Glutamatergic neuron (in vitro differentiated cells): ENCODE results near the gene ADGRG3. TPM values are rescaled to one million over a fixed set of nuclear protein-coding genes. Genes with fewer than 3 reads are reported as not detected.

Source experiments
- DNase-seq: peaks from one replicate; pipeline ENCODE4 v3.0.0; 2022
- H3K27ac Mint-ChIP-seq: one replicate; pipeline ENCODE4 v1.8.0; 2020; ENCODE audit warnings: mild to moderate bottlenecking, mixed read lengths, inconsistent platforms; ENCODE audit not compliant: unreplicated experiment
- H3K27me3 Mint-ChIP-seq: one replicate; pipeline ENCODE4 v1.8.0; 2020; ENCODE audit warnings: mild to moderate bottlenecking, moderate library complexity, mixed read lengths, inconsistent platforms; ENCODE audit not compliant: unreplicated experiment
- H3K36me3 Mint-ChIP-seq: one replicate; pipeline ENCODE4 v1.8.0; 2020; ENCODE audit warnings: mild to moderate bottlenecking, mixed read lengths, inconsistent platforms; ENCODE audit not compliant: unreplicated experiment
- H3K4me1 Mint-ChIP-seq: one replicate; pipeline ENCODE4 v1.8.0; 2020; ENCODE audit warnings: mild to moderate bottlenecking, low read depth, mixed read lengths, inconsistent platforms; ENCODE audit not compliant: unreplicated experiment
- H3K4me3 Mint-ChIP-seq: one replicate; pipeline ENCODE4 v1.8.0; 2020; ENCODE audit warnings: mild to moderate bottlenecking, mixed read lengths, inconsistent platforms; ENCODE audit not compliant: unreplicated experiment
- H3K9me3 Mint-ChIP-seq: one replicate; pipeline ENCODE4 v1.8.0; 2020; ENCODE audit warnings: mild to moderate bottlenecking, moderate library complexity, mixed read lengths, inconsistent platforms; ENCODE audit not compliant: unreplicated experiment
- total RNA-seq: library from RNA; stranded (reverse); fragmentation: NEBNext Ultra II Directional; extraction: Animal tissue kit (Norgen Biotek cat#: 25700); gene quantifications from one replicate; pipeline ENCODE4 v1.2.1, GENCODE V29; 2021; ENCODE audit not compliant: unreplicated experiment
- TF ChIP-seq, protein P1 (sequence below): fragments of 200-600 bp; sonication (generic); IDR thresholded peaks from one replicate; pipeline ENCODE4 v1.5.0; 2021; ENCODE audit not compliant: partially characterized antibody, unreplicated experiment

ADGRG3 gene
- total RNA-seq, 1 donor from 2014 or later, result not detected

DNA sequence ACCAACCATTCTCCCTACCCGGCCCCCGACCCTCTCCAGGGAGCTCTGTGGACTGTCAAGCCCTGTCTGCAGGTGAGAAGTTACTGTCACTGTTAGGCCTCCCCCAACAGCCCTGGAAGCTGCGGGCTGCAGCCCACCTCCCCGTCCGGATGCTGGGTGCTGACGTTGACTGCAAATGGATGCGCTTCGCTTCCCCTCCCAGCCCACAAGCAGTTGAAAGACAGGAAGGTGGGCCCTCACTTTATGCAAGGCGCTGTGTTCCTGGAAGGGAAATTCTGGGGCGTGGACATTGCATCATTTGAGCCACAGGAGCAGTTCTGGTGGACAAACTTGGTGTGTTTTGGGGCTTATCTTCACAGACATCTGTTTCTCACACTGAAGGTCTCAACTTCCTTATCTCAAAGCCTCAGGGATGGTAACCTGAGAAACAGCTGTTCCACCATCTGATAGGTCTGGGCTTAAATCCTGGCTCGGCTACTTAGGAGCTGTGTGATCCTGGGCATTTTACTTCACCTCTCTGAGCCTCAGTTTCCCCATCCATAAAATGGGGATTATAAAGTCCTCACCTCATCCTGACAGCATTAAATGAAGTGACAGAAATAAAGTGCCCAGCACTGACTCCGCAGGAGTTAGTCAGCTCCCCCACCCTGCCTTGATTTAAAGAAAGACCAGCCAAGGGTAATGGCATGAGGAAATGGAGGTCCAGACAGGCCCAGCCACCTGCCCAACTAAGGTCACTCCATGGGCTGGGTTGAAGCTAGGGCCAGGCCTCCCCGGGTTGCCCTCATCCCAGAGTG is 21.9 kb downstream of the ADGRG3 start:
- H3K4me3 Mint-ChIP-seq, result no peak overlapping the region
- H3K4me1 Mint-ChIP-seq, result peaks cover 7% of the 10 kb centered on the region
- TF ChIP-seq, protein P1, sequence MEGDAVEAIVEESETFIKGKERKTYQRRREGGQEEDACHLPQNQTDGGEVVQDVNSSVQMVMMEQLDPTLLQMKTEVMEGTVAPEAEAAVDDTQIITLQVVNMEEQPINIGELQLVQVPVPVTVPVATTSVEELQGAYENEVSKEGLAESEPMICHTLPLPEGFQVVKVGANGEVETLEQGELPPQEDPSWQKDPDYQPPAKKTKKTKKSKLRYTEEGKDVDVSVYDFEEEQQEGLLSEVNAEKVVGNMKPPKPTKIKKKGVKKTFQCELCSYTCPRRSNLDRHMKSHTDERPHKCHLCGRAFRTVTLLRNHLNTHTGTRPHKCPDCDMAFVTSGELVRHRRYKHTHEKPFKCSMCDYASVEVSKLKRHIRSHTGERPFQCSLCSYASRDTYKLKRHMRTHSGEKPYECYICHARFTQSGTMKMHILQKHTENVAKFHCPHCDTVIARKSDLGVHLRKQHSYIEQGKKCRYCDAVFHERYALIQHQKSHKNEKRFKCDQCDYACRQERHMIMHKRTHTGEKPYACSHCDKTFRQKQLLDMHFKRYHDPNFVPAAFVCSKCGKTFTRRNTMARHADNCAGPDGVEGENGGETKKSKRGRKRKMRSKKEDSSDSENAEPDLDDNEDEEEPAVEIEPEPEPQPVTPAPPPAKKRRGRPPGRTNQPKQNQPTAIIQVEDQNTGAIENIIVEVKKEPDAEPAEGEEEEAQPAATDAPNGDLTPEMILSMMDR, result no peak
- H3K27me3 Mint-ChIP-seq, result peaks cover 8% of the 10 kb centered on the region
- peak overlapping the region; percentile 12 for H3K27ac Mint-ChIP-seq
- DNase-seq, result no peak
- H3K36me3 Mint-ChIP-seq, result no peaks in the 10 kb centered on the region
- peaks cover 5% of the 10 kb centered on the region for H3K9me3 Mint-ChIP-seq

DNA sequence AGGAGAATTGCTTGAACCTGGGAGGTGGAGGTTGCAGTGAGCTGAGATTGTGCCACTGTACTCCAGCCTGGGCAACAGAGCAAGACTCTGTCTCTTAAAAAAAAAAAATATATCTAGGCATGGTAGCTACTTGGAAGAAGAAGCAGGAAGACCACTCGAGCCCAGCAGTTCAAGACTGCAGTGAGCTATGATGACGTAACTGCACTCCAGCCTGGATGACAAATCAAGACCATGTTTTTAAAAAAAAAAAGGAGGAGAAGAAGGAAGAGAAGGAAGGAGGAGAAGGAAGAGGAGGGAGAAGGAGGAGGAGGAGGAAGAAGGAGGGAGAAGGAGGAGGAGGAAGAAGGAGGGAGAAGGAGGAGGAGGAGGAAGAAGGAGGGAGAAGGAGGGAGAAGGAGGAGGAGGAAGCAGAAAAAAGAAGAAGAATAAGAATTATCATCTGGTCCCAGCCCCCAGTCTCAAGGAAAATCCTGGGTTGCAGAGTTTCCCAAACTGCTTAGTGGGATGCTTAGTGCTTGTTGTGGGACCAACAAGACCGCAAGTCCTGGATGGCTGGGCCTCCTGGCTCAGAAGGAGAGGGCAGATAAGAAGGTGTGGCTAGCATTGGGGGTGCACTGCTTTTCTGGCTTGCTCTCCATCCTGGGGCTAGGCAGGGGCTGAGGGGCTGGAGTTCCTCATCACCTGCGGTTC is 22.8 kb downstream of the ADGRG3 start:
- H3K36me3 Mint-ChIP-seq, result no peaks in the 10 kb centered on the region
- H3K27me3 Mint-ChIP-seq, result peaks cover 10% of the 10 kb centered on the region
- H3K27ac Mint-ChIP-seq, result no peak overlapping the region
- peaks cover 5% of the 10 kb centered on the region for H3K9me3 Mint-ChIP-seq
- H3K4me3 Mint-ChIP-seq, result no peak overlapping the region
- TF ChIP-seq, protein P1, result no peak
- DNase-seq, result no peak
- peaks cover 7% of the 10 kb centered on the region for H3K4me1 Mint-ChIP-seq

DNA sequence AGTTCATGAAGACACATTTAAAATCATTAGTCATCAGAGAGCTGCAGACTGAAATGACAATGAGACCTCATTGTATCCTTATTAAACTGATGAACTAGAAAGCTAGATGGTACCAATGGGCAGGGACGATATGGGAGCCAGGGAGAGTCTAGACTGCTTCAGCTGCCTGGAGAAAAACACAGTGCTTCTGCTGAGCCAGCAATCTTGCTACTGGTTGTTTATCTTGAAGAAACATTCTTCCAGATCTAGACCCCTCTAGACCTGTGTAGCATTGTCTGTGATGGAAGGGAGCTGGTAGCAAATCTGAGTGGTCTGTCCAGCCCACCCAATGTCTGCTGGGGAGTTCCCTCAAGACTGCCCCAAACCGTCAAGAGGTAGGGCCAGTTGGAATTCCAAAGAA is 24.5 kb downstream of the ADGRG3 start:
- Mint-ChIP-seq H3K4me1 (peaks cover 7% of the 10 kb centered on the region), H3K36me3 (no peaks in the 10 kb centered on the region), H3K27me3 (peaks cover 7% of the 10 kb centered on the region), H3K4me3 (no peak overlapping the region), H3K9me3 (peaks cover 5% of the 10 kb centered on the region), H3K27ac (no peak overlapping the region)
- TF ChIP-seq, protein P1, result no peak
- DNase-seq, result no peak

DNA sequence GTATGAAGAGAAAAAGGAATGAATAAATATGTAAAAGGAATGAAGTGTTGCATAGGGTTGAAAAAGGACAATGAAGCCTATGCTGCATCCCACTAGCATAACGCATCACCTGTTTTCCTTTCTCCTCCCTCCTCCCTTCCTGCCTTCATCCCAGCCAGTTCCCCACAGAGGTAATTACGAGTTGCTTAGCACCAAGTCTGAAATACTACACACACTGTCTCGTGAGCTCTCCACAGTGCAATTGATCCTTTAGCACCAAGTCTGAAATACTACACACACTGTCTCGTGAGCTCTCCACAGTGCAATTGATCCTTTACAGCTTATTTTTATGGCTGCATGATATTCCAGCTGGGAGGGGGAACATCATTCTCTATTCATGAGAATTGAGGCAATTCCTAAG is 25.4 kb downstream of the ADGRG3 start:
- H3K36me3 Mint-ChIP-seq, result no peaks in the 10 kb centered on the region
- H3K27me3 Mint-ChIP-seq, result peaks cover 2% of the 10 kb centered on the region
- peaks cover 7% of the 10 kb centered on the region for H3K4me1 Mint-ChIP-seq
- TF ChIP-seq, protein P1, result no peak
- DNase-seq, result no peak
- no peak overlapping the region for H3K4me3 Mint-ChIP-seq
- H3K27ac Mint-ChIP-seq, result no peak overlapping the region
- H3K9me3 Mint-ChIP-seq, result no peaks in the 10 kb centered on the region

DNA sequence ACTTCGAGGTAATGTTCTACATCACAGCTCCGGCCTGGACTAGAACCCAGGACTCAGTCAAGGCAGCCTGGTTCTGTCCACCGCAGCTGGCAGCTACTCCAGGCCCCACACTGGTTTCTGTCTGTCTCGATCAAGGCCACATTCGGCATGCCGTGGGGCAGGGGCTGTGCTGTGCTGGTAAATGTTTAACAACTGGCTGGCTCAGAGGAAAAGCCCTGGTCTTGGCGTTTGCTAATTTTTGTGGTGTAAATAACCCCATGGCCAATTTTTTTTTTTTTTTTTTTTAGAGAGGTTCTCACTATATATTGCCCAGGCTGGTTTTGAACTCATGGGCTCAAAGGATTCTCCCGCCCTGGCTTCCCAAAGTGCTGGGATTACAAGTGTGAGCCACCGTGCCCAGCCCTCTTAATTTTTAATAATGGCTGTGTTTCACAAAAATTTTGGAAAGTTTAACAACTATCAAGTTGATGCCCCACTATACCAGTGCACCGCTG is 26.2 kb downstream of the ADGRG3 start:
- no peak for DNase-seq
- no peak overlapping the region for H3K27ac Mint-ChIP-seq
- H3K9me3 Mint-ChIP-seq, result no peaks in the 10 kb centered on the region
- TF ChIP-seq, protein P1, result no peak
- H3K4me3 Mint-ChIP-seq, result peak overlapping the region; percentile 64
- no peaks in the 10 kb centered on the region for H3K36me3 Mint-ChIP-seq
- H3K4me1 Mint-ChIP-seq, result peaks cover 5% of the 10 kb centered on the region
- H3K27me3 Mint-ChIP-seq, result peaks cover 2% of the 10 kb centered on the region
